Ishikawa (cell line): ENCODE results near the gene INTU.

Experiments
- CREB1 ChIP-seq: IDR thresholded peaks from 2 replicates; pipeline ENCODE4 v1.6.1; 2012; ENCODE audit warnings: low read depth
- EGR1 ChIP-seq: IDR thresholded peaks from 2 replicates; pipeline ENCODE4 v1.6.1; 2012
- MAX ChIP-seq: IDR thresholded peaks from 2 replicates; pipeline ENCODE4 v1.6.1; 2012
- TAF1 ChIP-seq: IDR thresholded peaks from 2 replicates; pipeline ENCODE4 v1.6.1; 2012; ENCODE audit warnings: low read depth, mild to moderate bottlenecking
- TF ChIP-seq, protein P1 (sequence below): IDR thresholded peaks from 2 replicates; pipeline ENCODE4 v1.6.1; 2012; ENCODE audit warnings: low read depth, mild to moderate bottlenecking

GRCh38 chr4:127748957-127749356 lies 116.2 kb downstream of the INTU start:
- TF ChIP-seq TAF1 (no peak), CREB1 (no peak), MAX (no peak), EGR1 (no peak)
- TF ChIP-seq, protein P1, sequence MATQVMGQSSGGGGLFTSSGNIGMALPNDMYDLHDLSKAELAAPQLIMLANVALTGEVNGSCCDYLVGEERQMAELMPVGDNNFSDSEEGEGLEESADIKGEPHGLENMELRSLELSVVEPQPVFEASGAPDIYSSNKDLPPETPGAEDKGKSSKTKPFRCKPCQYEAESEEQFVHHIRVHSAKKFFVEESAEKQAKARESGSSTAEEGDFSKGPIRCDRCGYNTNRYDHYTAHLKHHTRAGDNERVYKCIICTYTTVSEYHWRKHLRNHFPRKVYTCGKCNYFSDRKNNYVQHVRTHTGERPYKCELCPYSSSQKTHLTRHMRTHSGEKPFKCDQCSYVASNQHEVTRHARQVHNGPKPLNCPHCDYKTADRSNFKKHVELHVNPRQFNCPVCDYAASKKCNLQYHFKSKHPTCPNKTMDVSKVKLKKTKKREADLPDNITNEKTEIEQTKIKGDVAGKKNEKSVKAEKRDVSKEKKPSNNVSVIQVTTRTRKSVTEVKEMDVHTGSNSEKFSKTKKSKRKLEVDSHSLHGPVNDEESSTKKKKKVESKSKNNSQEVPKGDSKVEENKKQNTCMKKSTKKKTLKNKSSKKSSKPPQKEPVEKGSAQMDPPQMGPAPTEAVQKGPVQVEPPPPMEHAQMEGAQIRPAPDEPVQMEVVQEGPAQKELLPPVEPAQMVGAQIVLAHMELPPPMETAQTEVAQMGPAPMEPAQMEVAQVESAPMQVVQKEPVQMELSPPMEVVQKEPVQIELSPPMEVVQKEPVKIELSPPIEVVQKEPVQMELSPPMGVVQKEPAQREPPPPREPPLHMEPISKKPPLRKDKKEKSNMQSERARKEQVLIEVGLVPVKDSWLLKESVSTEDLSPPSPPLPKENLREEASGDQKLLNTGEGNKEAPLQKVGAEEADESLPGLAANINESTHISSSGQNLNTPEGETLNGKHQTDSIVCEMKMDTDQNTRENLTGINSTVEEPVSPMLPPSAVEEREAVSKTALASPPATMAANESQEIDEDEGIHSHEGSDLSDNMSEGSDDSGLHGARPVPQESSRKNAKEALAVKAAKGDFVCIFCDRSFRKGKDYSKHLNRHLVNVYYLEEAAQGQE, result no peak
